ENCODE measurements around the gene PLB1. TPM values are rescaled to one million over a fixed set of nuclear protein-coding genes. Genes with fewer than 3 reads are reported as not detected.
A peak's percentile ranks its signal among the peaks of the same experiment; 100 is the strongest.

The PLB1 gene
- total RNA-seq, 2 donors from 2014 or later: 2.1 to 3.0 TPM

GRCh38 chr2:28603821-28604220, 108.0 kb downstream of the PLB1 start:
- Histone ChIP-seq H3K27me3 (no peaks in the 10 kb centered on the region), H3K36me3 (no peaks in the 10 kb centered on the region), H3K4me1 (peaks cover 0 to 26% of the 10 kb centered on the region in 2 donors), H3K27ac (peak overlapping the region in 1 of 2 donors; percentile 27), H3K4me3 (no peak overlapping the region), H3K9me3 (no peaks in the 10 kb centered on the region)
- TF ChIP-seq, protein P1, sequence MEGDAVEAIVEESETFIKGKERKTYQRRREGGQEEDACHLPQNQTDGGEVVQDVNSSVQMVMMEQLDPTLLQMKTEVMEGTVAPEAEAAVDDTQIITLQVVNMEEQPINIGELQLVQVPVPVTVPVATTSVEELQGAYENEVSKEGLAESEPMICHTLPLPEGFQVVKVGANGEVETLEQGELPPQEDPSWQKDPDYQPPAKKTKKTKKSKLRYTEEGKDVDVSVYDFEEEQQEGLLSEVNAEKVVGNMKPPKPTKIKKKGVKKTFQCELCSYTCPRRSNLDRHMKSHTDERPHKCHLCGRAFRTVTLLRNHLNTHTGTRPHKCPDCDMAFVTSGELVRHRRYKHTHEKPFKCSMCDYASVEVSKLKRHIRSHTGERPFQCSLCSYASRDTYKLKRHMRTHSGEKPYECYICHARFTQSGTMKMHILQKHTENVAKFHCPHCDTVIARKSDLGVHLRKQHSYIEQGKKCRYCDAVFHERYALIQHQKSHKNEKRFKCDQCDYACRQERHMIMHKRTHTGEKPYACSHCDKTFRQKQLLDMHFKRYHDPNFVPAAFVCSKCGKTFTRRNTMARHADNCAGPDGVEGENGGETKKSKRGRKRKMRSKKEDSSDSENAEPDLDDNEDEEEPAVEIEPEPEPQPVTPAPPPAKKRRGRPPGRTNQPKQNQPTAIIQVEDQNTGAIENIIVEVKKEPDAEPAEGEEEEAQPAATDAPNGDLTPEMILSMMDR (IDR thresholded peaks at IDR 0.05): no peak
- DNase-seq (ENCODE audit: low spot score): no peak

DNA sequence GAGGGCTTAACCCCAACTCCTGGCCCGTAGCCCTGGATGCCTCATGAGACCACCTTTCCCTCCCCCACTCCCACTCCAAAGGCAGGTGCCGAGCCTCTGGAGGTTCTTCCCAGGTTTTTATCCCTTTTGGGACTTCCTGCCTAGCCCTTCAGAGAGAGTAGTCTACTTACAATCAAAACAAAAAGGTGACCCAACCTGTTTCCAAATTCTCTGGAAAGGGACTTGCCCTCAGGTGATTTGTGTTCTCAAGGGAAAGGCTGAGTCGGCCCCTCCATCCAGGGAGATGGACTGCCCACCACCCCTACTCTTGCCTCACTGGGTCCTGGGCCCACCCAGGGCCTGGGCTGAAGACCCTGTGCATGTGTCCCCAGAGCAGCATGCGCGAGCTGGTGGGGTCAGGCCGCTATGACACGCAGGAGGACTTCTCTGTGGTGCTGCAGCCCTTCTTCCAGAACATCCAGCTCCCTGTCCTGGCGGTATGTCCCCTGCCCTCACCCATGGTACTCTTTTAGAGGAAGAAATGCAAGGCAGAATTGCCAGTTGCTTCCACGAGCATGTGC, 108.5 kb downstream of the PLB1 start:
- Histone ChIP-seq H3K9me3 (no peaks in the 10 kb centered on the region), H3K36me3 (no peaks in the 10 kb centered on the region), H3K4me3 (no peak overlapping the region), H3K27ac (no peak overlapping the region), H3K27me3 (no peaks in the 10 kb centered on the region), H3K4me1 (peaks cover 0 to 21% of the 10 kb centered on the region in 2 donors)
- TF ChIP-seq, protein P1 (IDR thresholded peaks at IDR 0.05): no peak
- no peak for DNase-seq (ENCODE audit: low spot score)

DNA sequence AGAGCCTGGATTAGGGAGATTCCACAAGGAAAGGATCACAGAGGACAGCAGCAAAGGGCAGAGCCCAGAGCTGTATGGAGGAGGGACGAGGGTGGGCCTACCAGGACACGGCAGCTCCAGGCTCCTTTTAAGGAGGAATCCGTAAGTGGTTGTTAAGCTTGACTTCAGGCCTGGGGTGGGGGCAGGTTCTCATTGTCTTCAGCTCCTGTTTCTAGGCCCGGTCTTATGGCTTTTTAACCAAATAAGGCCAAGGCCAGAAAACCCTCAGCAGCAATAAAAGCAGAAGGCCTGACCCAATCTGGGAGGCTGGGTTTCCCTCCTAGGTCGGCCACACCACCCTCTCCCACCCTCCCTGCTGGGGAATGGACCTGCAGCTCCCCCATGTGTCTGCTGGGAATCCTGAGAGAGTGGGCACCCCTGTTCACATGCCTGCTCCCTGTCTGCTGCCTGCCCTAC, 111.2 kb downstream of the PLB1 start:
- Histone ChIP-seq H3K4me1 (peaks cover 0 to 21% of the 10 kb centered on the region in 2 donors), H3K9me3 (no peaks in the 10 kb centered on the region), H3K27ac (peak overlapping the region; percentile 62 to 66), H3K4me3 (no peak overlapping the region), H3K27me3 (no peaks in the 10 kb centered on the region), H3K36me3 (no peaks in the 10 kb centered on the region)
- TF ChIP-seq, protein P1 (IDR thresholded peaks at IDR 0.05): peak in 1 of 2 donors; percentile 43
- DNase-seq (ENCODE audit: low spot score): no peak

DNA sequence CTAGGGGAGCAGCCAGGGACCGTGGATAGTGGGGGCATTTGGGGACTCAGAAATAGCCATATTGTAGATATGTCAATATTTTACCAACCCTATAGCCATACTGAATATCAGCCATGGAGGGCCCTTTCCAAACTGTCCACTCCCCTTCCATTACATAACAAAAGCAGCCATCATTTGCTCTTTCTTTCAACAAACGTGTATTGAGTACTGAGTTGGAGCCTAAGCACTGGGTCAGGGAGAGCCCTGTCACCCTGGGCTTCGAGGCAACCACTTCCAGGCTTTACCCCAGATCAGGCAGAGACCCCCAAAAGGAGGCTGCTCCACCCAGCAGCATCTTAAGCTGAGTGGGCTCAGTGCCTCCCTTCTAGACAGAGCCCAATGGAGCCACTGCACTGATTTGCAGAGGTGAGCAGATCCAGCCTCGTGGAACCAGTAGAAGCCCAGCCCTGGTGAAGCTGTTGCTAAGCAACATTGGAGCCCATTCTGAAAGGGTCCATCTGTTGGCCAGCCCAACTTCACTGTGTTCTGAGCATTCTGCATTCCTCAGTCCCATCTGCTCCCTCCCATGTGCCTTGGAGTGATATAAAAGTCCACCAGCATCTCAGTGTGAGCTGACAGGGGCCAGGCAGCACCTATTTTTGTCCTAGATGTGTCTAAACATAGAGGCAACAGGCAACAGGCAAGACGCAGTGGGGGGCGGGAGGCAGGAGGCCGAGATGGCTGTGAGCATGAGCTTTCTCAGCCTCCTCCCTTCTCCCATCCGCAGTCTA, 112.1 kb downstream of the PLB1 start:
- H3K27me3 ChIP-seq: no peaks in the 10 kb centered on the region
- TF ChIP-seq, protein P1 (IDR thresholded peaks at IDR 0.05): no peak
- no peak for DNase-seq (ENCODE audit: low spot score)
- peak overlapping the region; percentile 62 to 66 for H3K27ac ChIP-seq
- H3K4me3 ChIP-seq: no peak overlapping the region
- no peaks in the 10 kb centered on the region for H3K9me3 ChIP-seq
- H3K4me1 ChIP-seq: peaks cover 0 to 21% of the 10 kb centered on the region in 2 donors
- H3K36me3 ChIP-seq: no peaks in the 10 kb centered on the region

GRCh38 chr2:28608500-28609424, 112.9 kb downstream of the PLB1 start:
- Histone ChIP-seq H3K4me3 (no peak overlapping the region), H3K9me3 (no peaks in the 10 kb centered on the region), H3K4me1 (peaks cover 0 to 21% of the 10 kb centered on the region in 2 donors), H3K36me3 (no peaks in the 10 kb centered on the region), H3K27me3 (no peaks in the 10 kb centered on the region), H3K27ac (peak overlapping the region; percentile 62 to 66)
- no peak for DNase-seq (ENCODE audit: low spot score)
- TF ChIP-seq, protein P1 (IDR thresholded peaks at IDR 0.05): no peak

Data from right atrium auricular region (tissue), 2 donors.